HFF-Myc (cell line): ENCODE results near the gene CDK19.

ENCODE experiments used
- DNase-seq: peaks from one replicate; pipeline ENCODE4 v3.0.0-alpha.2; 2011; ENCODE audit warnings: low read depth; ENCODE audit errors: extremely low read depth
- H3K4me3 ChIP-seq: replicated peaks from 2 replicates; pipeline ENCODE4 v1.5.1; 2011; ENCODE audit warnings: low read depth, mild to moderate bottlenecking, control low read depth, low read length
- TF ChIP-seq, protein P1 (sequence below): IDR thresholded peaks from 2 replicates; pipeline ENCODE4 v1.5.1; 2012; ENCODE audit warnings: mild to moderate bottlenecking, low read depth, low read length, control low read depth; ENCODE audit errors: missing control alignments

Gene CDK19

DNA sequence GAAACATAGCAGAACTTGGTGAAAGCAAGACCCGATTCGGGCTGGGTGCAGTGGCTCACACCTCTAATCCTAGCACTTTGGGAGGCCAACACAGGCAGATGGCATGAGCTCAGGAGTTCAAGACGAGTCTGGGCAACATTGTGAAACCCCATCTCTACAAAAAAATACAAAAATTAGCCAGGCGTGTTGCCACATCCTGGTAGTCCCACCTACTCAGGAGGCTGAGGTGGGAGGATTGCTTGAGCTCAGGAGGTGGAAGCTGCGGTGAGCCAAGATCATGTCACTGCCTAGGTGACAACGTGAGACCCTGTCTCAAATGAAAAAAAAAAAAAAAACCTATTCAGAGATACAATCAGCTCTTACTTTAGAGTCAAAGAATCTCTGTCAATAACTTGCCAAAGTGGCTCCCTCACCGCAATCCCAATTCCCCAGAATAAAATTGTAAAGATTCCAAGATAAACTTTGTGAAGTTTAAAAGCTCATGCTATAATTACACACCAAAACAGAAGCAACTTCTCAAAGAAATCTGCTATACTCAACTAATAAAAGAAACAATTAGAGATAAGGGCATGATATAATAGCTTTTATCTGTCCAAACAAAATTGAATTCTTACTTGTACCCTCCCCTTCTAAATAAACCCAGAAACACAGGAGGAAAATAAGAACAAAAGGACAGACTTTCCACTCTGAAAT, 33.6 kb downstream of the CDK19 start:
- H3K4me3 ChIP-seq = no peak overlapping the region
- TF ChIP-seq, protein P1, sequence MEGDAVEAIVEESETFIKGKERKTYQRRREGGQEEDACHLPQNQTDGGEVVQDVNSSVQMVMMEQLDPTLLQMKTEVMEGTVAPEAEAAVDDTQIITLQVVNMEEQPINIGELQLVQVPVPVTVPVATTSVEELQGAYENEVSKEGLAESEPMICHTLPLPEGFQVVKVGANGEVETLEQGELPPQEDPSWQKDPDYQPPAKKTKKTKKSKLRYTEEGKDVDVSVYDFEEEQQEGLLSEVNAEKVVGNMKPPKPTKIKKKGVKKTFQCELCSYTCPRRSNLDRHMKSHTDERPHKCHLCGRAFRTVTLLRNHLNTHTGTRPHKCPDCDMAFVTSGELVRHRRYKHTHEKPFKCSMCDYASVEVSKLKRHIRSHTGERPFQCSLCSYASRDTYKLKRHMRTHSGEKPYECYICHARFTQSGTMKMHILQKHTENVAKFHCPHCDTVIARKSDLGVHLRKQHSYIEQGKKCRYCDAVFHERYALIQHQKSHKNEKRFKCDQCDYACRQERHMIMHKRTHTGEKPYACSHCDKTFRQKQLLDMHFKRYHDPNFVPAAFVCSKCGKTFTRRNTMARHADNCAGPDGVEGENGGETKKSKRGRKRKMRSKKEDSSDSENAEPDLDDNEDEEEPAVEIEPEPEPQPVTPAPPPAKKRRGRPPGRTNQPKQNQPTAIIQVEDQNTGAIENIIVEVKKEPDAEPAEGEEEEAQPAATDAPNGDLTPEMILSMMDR = no peak
- no peak for DNase-seq

DNA sequence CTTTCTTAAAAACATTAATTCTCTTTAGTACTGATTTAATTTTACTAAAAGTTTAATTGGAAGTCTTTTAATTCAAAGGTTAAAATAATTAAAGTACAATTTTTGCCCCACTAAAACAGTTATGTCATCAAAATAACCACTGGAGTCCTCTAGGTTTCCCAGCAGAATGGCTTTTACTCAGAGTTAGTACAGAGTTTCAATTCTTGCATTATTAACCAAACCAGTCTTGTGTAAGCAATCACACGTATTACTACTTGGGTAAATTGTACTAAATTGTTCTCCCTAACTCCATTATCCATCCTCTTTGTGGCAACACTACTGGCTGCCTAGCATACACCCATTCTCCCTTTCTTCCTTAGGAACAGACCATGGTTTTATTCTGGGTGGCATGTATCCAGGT, 36.9 kb downstream of the CDK19 start:
- DNase-seq = no peak
- no peak overlapping the region for H3K4me3 ChIP-seq
- TF ChIP-seq, protein P1 = no peak

DNA sequence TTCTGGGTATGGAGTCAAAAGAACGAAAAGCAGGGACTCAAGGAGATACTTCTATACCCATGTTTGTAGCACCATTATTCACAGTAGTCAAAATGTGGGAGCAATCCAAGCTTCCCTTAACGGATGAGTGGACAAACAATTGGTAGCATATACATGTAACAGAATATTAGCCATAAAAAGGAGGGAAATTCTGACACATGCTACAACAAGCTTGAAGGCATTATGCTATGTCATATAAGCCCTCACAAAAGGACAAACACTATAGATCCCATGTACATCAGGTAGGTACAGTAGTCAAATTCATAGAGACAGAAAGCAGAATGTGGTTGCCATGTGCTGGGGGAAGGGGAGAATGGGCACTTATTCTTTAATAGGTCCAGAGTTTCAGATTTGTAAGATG, 37.6 kb downstream of the CDK19 start:
- H3K4me3 ChIP-seq = no peak overlapping the region
- TF ChIP-seq, protein P1 = no peak
- DNase-seq = no peak

DNA sequence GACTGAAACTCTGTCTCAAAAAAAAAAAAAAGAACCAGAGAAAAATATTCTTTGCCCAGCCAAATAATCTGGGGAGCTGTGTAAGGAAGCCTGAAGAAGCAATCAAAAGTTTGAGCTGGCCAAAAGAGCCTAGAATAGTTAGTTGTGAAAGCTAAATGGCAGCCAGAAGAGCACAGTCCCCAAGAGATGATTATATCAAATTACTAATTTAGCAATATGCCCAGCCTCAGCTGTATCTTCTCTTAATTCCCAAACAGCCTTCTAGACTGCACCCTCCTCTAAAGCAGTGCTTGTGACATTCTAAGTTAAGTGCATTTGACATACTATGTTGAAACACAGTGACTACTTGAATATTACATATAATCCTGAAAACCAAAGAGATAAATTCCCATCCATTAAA, 38.9 kb downstream of the CDK19 start:
- TF ChIP-seq, protein P1 = no peak
- H3K4me3 ChIP-seq = no peak overlapping the region
- DNase-seq = no peak

DNA sequence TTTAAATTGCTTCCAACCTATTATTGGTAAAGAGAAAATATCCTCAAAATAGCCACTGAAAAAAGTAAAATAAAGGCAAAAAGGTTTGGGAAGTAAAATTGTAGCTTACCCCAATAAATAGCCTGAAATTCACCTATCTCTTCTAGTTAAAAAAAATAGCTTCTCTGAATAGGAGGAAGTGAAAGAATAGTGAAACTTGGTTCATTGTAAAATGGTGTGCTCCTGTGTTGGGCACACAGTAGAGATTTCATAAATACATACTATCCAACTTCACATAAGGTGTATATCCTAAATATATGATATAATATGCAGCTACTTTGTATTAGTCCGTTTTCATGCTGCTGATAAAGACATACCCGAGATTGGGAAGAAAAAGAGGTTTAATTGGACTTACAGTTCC, 45.3 kb downstream of the CDK19 start:
- no peak for DNase-seq
- TF ChIP-seq, protein P1 = no peak
- H3K4me3 ChIP-seq = no peak overlapping the region

DNA sequence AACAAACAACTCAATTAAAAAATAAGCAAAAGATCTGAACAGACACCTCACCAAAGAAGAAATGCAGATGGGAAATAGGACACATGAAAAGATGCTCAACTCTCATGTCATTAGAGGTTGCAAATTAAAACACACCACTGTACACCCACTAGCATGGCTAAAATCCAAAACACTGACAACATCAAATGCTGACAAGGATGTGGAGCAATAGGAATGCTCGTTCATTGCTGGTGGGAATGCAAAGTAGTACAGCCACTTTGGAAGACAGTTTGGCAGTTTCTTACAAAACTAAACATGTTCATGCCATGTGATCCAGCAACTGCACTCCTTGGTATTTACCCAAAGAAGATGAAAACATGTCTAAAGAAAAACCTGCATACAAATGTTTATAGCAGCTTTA, 47.2 kb downstream of the CDK19 start:
- no peak overlapping the region for H3K4me3 ChIP-seq
- no peak for DNase-seq
- TF ChIP-seq, protein P1 = no peak

DNA sequence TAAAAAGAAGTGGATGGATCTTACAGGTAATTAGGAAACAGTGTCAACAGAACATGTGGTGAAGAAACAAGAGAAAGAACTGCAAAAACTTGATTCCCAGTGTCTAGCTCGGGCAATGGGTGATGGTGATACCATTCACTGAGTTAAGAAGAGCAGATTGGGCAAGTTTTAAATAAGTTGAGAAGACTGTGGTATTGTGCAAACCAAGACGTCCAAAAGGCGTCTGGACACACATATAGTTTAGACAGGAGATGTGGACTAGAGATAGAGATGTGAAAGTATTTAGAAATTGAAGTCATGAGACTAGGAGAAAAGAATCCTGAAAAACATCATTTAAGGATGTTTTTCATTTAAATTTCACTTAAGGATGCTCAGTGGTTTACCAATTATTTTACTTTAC, 53.9 kb downstream of the CDK19 start:
- DNase-seq = no peak
- H3K4me3 ChIP-seq = no peak overlapping the region
- TF ChIP-seq, protein P1 = no peak
